ENCODE measurements around the gene ITGA1.

Gene ITGA1

GRCh38 chr5:52878656-52879055 lies 90.9 kb downstream of the ITGA1 start:
- CTCF ChIA-PET, result no interaction called here
- Histone ChIP-seq H3K4me3 (ENCODE audit: low read depth, low read length) (no peak overlapping the region), H3K4me1 (ENCODE audit: control insufficient read depth, insufficient read depth, low read length) (no peaks in the 10 kb centered on the region), H3K9me3 (ENCODE audit: control insufficient read depth, insufficient read depth, low read depth, low read length) (peaks cover 2% of the 10 kb centered on the region; the same call in 1 of the 2 replicates), H3K36me3 (ENCODE audit: control insufficient read depth in 2 of 2, insufficient read depth in 1 of 2, low read length in 2 of 2) (no peaks in the 10 kb centered on the region), H3K27ac (ENCODE audit: extremely low read depth, low read depth, low read length) (no peak overlapping the region)
- POLR2A ChIA-PET, result no interaction called here
- TF ChIP-seq MYNN (tag by site-specific recombination; IDR thresholded peaks at IDR 0.05; ENCODE audit: borderline replicate concordance), result no peak
- TF ChIP-seq SCRT2 (tag by site-specific recombination; IDR thresholded peaks at IDR 0.05), result no peak
- TF ChIP-seq ZNF747 (tag by site-specific recombination; IDR thresholded peaks at IDR 0.05), result no peak
- TF ChIP-seq IKZF3 (tag by site-specific recombination; IDR thresholded peaks at IDR 0.05), result no peak
- no peak for TF ChIP-seq GLI2 (tag by site-specific recombination; IDR thresholded peaks at IDR 0.05; ENCODE audit: borderline replicate concordance, low read depth)
- no peak for TF ChIP-seq ZNF292 (tag by site-specific recombination; IDR thresholded peaks at IDR 0.05; ENCODE audit: borderline replicate concordance, low read depth)
- no peak for TF ChIP-seq ZNF266 (tag by site-specific recombination; IDR thresholded peaks at IDR 0.05; ENCODE audit: low read depth)
- TF ChIP-seq ZFHX2 (tag by site-specific recombination; conservative IDR thresholded peaks at IDR 0.05), result no peak
- TF ChIP-seq ZNF184 (tag by site-specific recombination; IDR thresholded peaks at IDR 0.05), result no peak
- TF ChIP-seq ZNF629 (tag by site-specific recombination; IDR thresholded peaks at IDR 0.05), result no peak
- no peak for TF ChIP-seq ZXDB (tag by site-specific recombination; IDR thresholded peaks at IDR 0.05)
- 0 out of 2 replicates have a peak, but pooled peaks have one; percentile 17 for TF ChIP-seq ZNF558 (tag by site-specific recombination; IDR thresholded peaks at IDR 0.05)
- no peak for TF ChIP-seq ZNF169 (tag by site-specific recombination; IDR thresholded peaks at IDR 0.05)
- TF ChIP-seq ZNF423 (tag by site-specific recombination; IDR thresholded peaks at IDR 0.05), result no peak
- no peak for TF ChIP-seq ZNF658 (tag by site-specific recombination; IDR thresholded peaks at IDR 0.05)
- TF ChIP-seq ZNF157 (tag by site-specific recombination; IDR thresholded peaks at IDR 0.05), result no peak
- no peak for TF ChIP-seq YY2 (tag by site-specific recombination; IDR thresholded peaks at IDR 0.05)
- TF ChIP-seq ZNF768 (tag by site-specific recombination; IDR thresholded peaks at IDR 0.05), result no peak
- no peak for TF ChIP-seq ZNF426 (tag by site-specific recombination; IDR thresholded peaks at IDR 0.05)
- no peak for TF ChIP-seq ZBTB48 (tag by site-specific recombination; IDR thresholded peaks at IDR 0.05)
- TF ChIP-seq ZNF280C (tag by site-specific recombination; IDR thresholded peaks at IDR 0.05), result no peak
- TF ChIP-seq ZNF398 (tag by site-specific recombination; IDR thresholded peaks at IDR 0.05), result 0 out of 2 replicates have a peak, but pooled peaks have one; percentile 7
- TF ChIP-seq SETDB1 (IDR thresholded peaks at IDR 0.05; ENCODE audit: insufficient read length, low read length), result no peak
- no peak for TF ChIP-seq ZSCAN4 (tag by site-specific recombination; IDR thresholded peaks at IDR 0.05)
- peak; percentile 43; the same call in 1 of the 2 replicates for TF ChIP-seq PRDM6 (tag by site-specific recombination; IDR thresholded peaks at IDR 0.05)
- no peak for TF ChIP-seq ZNF146 (tag by site-specific recombination; IDR thresholded peaks at IDR 0.05)
- TF ChIP-seq ZNF449 (tag by site-specific recombination; IDR thresholded peaks at IDR 0.05), result no peak
- 0 out of 2 replicates have a peak, but pooled peaks have one; percentile 12 for TF ChIP-seq ZNF664 (tag by site-specific recombination; IDR thresholded peaks at IDR 0.05)
- TF ChIP-seq ZSCAN30 (tag by site-specific recombination; IDR thresholded peaks at IDR 0.05), result no peak
- no peak for TF ChIP-seq ZNF701 (tag by site-specific recombination; IDR thresholded peaks at IDR 0.05)
